Thoracic aorta endothelial cell (primary cell): ENCODE measurements around the gene HECA. TPM values are rescaled to one million over a fixed set of nuclear protein-coding genes. Genes with fewer than 3 reads are reported as not detected.

Experiments used
- total RNA-seq: library from RNA; depleted of rRNA; stranded (reverse); fragments of >200 nt; gene quantifications from 2 replicates; pipeline ENCODE4 v1.2.3, GENCODE V29; 2012

The HECA gene, protein sequence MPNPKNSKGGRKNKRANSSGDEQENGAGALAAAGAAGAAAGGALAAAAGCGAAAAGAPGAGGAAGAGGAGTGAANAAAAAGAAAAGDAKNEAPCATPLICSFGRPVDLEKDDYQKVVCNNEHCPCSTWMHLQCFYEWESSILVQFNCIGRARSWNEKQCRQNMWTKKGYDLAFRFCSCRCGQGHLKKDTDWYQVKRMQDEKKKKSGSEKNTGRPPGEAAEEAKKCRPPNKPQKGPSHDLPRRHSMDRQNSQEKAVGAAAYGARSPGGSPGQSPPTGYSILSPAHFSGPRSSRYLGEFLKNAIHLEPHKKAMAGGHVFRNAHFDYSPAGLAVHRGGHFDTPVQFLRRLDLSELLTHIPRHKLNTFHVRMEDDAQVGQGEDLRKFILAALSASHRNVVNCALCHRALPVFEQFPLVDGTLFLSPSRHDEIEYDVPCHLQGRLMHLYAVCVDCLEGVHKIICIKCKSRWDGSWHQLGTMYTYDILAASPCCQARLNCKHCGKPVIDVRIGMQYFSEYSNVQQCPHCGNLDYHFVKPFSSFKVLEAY
- total RNA-seq = 27.3 and 36.8 TPM in 2 replicates

DNA sequence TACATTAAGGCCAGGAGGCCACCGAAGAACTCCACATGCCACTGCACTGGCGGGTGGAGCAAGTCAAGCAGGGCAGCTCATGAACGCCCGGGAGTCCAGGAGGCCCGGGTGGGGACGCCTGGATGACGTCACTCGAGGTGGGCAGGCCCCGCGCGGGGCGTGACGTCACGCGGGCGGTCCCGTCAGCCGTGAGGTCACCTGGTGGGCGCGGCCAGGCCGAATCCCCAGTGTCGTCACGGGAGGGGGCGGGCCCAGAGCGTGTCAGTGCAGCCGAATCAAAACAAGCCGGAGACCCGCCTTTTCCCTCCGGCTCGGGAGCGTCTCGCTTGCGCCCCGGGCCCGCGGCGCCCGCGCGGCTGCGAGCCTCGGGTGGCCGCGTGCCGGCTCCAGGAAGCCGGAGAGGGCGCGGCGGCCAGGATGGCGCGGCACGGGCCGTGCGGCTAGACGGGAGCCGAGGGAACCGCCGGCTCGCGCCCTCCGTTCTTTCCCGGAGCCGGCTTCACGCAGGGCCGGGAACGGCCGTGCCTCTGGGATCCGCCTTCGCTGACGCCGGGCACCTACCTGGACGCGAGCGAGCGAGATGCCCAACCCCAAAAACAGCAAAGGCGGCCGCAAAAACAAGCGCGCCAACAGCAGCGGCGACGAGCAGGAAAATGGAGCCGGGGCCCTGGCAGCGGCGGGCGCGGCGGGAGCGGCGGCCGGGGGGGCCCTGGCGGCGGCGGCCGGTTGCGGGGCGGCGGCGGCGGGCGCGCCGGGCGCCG is at the start of gene HECA:
TSS of gene HECA (plus strand) at position 264 of the 761 bp plus-strand sequence. CDS start at position 581, 317 bp downstream.

Other genes starting within 250 kb of the HECA start
- 47.3 and 52.6 TPM in 2 replicates for gene REPS1, start 146.8 kb upstream of the HECA start, total RNA-seq
- 117 and 123 TPM in 2 replicates for gene ABRACL, start 106.3 kb upstream of the HECA start, total RNA-seq
- gene TXLNB, start 156.9 kb downstream of the HECA start, total RNA-seq = under 0.01 and 0.22 TPM in 2 replicates
- gene CITED2, start 239.6 kb downstream of the HECA start, total RNA-seq = 47.6 and 57.9 TPM in 2 replicates